COLO668 (cell line): ENCODE data around the gene B4GALT6.
"Not testable (repeated sequence)": the region's sequence is repeated elsewhere in the genome, so short reads cannot be mapped to it uniquely, and the experiment has no call there.

Source experiments
- DNase-seq: peaks from one replicate; lab custom pipeline; 2025; ENCODE audit not compliant: unreplicated experiment; lab: John Stamatoyannopoulos, UW

B4GALT6 gene, protein sequence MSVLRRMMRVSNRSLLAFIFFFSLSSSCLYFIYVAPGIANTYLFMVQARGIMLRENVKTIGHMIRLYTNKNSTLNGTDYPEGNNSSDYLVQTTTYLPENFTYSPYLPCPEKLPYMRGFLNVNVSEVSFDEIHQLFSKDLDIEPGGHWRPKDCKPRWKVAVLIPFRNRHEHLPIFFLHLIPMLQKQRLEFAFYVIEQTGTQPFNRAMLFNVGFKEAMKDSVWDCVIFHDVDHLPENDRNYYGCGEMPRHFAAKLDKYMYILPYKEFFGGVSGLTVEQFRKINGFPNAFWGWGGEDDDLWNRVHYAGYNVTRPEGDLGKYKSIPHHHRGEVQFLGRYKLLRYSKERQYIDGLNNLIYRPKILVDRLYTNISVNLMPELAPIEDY

GRCh38 chr18:31684279-31685096 lies at the start of gene B4GALT6:
B4GALT6 (minus strand) TSS chr18:31684581; CDS start chr18:31684426, 155 bp downstream.
- peak; percentile 80 for DNase-seq

DNA sequence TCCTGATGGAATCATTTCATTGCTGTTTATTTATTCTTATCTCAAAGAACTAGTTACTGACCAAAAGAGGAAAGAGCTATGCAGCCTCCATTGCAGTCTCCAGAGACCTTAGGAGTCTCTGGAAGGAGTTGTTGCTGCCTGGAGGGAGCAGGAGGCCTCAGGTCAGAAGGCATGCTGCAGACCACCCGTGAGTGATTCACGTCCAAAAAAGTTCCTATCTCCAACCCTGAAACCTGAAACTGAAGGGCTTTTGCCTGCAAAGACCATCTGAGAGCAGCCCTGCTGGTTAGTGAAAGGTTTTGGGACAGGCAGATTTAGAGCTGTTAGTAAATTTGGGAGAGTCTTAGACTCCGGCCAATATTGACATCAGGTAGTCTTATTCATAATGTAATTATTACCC lies 47.2 kb upstream of the B4GALT6 start:
- DNase-seq = no peak

- not testable (repeated sequence) for DNase-seq
Observed at GRCh38 chr18:31729196-31729595, 44.8 kb upstream of the B4GALT6 start.

GRCh38 chr18:31723990-31724711 lies 39.8 kb upstream of the B4GALT6 start:
- no peak for DNase-seq

- no peak for DNase-seq
Observed at GRCh38 chr18:31723639-31723989, 39.2 kb upstream of the B4GALT6 start.

GRCh38 chr18:31722369-31722957 lies 38.1 kb upstream of the B4GALT6 start:
- peak; percentile 82 for DNase-seq

- no peak for DNase-seq
Observed at GRCh38 chr18:31721601-31722000, 37.2 kb upstream of the B4GALT6 start.

DNA sequence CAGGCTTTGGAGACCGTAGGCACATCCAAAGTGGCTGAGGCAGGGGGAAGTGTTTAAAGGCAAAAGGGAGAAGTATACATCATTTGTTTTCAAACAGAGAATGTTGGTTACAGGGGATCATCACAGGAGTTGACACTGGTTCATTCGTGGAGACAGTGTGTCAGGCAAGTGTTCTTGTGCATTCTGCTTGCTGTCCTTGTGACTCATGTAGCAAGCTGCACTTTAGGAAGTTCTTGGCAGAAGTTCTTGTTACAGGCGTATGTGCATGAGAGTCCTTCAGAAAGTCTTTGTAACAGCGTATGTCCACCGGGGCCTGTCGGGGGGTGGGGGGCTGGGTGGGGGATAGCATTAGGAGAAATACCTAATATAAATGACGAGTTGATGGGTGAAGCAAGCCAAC lies 36.5 kb upstream of the B4GALT6 start:
- DNase-seq = no peak

- DNase-seq = no peak
Observed at GRCh38 chr18:31719363-31720006, 35.1 kb upstream of the B4GALT6 start.

- DNase-seq = no peak
Observed at GRCh38 chr18:31718386-31718785, 34.0 kb upstream of the B4GALT6 start.

GRCh38 chr18:31716362-31716761 lies 32.0 kb upstream of the B4GALT6 start:
- DNase-seq = no peak

- no peak for DNase-seq
Observed at GRCh38 chr18:31711365-31712172, 27.2 kb upstream of the B4GALT6 start.

DNA sequence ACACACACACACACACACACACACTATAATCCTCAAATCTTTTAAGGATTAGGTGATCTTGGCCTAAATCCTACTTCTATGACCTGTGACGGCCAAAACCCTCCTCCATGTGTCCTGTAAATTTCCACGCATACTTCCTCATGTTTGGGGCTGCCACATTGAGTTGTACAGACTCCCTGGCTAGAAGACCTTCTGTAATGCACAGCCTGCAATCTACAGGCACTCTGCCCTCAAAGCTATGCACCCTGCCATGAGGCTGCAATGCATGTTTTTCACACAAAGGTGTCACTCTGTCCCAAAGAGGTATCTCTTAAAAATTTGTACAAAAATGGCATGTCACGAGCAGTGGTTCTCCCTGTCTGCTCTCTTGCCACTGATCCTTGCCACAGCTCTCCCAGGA lies 26.4 kb upstream of the B4GALT6 start:
- DNase-seq = no peak

GRCh38 chr18:31707815-31708214 lies 23.4 kb upstream of the B4GALT6 start:
- DNase-seq = no peak

DNA sequence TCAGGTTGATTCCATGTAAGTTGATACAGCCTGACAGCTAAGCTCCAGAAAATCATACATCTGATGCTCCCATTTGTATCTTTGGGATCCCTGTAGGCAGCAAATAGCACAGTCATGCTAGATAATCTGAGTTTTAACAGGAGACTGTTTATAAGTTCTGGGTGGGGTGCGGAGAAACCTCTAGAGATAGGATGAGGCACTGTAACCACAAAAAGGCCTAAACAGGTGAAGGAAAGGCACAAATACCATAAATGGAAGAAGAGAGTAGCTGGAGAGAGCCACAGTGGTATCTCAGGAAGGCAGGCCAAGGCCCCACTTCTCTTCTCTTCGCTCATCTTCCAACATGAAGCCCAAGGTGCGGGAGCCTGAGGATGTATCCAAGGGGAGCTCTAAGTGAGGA lies 18.1 kb upstream of the B4GALT6 start:
- DNase-seq = no peak

GRCh38 chr18:31701744-31702143 lies 17.4 kb upstream of the B4GALT6 start:
- no peak for DNase-seq

- DNase-seq = no peak
Observed at GRCh38 chr18:31700990-31701389, 16.6 kb upstream of the B4GALT6 start.

- no peak for DNase-seq
Observed at GRCh38 chr18:31697351-31698298, 13.2 kb upstream of the B4GALT6 start.

DNA sequence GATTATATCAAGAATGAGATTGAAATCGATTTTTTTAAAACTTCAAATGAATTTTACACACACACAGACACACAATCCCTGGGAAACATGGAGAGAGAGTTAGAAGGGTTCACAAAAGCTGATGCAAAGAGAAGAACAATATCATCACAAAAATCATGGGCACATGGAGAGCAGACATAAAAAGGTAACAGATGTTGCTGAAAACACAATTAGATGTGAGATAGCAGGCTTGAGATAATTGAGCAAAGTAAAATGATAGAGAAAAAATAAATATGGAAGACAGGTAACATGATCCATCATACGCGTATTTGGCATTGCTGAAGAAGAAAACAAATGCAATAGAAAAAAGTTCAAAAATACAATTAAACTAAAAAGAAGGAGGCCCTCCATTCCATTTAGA lies 11.6 kb upstream of the B4GALT6 start:
- DNase-seq = no peak
